ENCODE data around the gene MAGEA12. TPM values are rescaled to one million over a fixed set of nuclear protein-coding genes. Genes with fewer than 3 reads are reported as not detected.
"Not testable (repeated sequence)": the region's sequence is repeated elsewhere in the genome, so short reads cannot be mapped to it uniquely, and the experiment has no call there.

Gene MAGEA12, protein sequence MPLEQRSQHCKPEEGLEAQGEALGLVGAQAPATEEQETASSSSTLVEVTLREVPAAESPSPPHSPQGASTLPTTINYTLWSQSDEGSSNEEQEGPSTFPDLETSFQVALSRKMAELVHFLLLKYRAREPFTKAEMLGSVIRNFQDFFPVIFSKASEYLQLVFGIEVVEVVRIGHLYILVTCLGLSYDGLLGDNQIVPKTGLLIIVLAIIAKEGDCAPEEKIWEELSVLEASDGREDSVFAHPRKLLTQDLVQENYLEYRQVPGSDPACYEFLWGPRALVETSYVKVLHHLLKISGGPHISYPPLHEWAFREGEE
- not detected for total RNA-seq

DNA sequence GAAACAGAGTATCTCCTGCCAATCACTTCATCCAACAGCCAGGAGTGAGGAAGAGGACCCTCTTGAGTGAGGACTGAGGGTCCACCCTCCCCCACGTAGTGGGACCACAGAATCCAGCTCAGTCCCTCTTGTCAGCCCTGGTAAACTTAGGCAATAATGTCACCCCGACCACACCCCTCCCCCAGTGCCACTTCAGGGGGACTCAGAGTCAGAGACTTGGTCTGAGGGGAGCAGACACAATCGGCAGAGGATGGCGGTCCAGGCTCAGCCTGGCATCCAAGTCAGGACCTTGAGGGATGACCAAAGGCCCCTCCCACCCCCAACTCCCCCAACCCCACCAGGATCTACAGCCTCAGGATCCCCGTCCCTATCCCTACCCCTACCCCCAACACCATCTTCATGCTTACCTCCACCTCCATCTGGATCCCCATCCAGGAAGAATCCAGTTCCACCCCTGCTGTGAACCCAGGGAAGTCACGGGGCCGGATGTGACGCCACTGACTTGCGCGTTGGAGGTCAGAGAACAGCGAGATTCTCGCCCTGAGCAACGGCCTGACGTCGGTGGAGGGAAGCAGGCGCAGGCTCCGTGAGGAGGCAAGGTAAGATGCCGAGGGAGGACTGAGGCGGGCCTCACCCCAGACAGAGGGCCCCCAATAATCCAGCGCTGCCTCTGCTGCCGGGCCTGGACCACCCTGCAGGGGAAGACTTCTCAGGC lies at the start of gene MAGEA12, which contains the start of gene CSAG1:
Gene MAGEA12, plus strand, starts transcription at position 497 of the 715 bp plus-strand sequence. CDS start 2,405 bp downstream, outside the sequence.
Gene CSAG1, minus strand, starts transcription at position 461 of the 715 bp plus-strand sequence. CDS start 1,261 bp downstream, outside the sequence.
- DNase-seq: no peak

DNA sequence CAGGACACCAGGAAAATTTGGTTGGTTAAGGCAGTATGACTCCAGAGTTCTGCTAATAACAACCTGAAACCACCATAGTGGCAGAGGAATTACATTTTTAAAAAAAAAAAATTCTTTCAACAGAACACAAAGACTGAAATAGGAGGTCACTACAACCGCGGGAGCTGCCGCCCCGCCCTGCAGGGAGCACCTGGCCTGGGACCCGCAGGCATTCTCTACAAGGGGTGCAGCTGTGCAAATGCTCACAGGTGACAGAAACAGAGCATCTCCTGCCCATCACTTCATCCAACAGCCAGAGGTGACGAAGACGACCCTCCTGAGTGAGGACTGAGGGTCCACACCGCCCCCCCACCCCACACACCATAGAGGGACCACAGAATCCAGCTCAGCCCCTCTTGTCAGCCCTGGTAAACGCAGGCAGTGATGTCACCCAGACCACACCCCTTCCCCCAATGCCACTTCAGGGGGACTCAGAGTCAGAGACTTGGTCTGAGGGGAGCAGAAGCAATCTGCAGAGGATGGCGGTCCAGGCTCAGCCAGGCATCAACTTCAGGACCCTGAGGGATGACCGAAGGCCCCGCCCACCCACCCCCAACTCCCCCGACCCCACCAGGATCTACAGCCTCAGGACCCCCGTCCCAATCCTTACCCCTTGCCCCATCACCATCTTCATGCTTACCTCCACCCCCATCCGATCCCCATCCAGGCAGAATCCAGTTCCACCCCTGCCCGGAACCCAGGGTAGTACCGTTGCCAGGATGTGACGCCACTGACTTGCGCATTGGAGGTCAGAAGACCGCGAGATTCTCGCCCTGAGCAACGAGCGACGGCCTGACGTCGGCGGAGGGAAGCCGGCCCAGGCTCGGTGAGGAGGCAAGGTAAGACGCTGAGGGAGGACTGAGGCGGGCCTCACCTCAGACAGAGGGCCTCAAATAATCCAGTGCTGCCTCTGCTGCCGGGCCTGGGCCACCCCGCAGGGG lies 35.3 kb upstream of the MAGEA12 start, which contains the start of gene MAGEA3:
Gene MAGEA3, plus strand, starts transcription at position 843 of the 980 bp plus-strand sequence. CDS start 2,039 bp downstream, outside the sequence.
- DNase-seq: not testable (repeated sequence)

DNA sequence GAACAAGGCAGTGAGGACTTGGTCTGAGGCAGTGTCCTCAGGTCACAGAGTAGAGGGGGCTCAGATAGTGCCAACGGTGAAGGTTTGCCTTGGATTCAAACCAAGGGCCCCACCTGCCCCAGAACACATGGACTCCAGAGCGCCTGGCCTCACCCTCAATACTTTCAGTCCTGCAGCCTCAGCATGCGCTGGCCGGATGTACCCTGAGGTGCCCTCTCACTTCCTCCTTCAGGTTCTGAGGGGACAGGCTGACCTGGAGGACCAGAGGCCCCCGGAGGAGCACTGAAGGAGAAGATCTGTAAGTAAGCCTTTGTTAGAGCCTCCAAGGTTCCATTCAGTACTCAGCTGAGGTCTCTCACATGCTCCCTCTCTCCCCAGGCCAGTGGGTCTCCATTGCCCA lies 33.2 kb upstream of the MAGEA12 start:
- not testable (repeated sequence) for DNase-seq

DNA sequence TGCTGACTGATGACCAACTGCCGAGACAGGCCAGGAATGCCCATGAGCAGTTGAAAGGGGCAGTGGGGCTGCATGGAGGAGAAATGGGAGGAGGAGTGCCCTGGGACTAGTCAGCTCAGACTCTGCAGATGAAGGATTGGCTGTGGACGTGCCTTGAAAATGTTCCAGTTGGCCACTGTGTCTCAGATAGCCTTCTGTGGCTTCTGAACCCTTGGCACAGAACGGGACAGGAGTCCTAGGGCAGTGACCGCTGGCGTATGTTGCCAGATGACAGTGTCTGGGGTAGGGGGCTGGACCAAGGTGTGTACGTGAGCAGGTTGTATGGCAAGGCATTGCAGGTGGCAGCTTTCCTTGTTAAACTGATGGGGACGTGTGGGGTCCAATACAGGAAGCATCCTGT lies 27.1 kb upstream of the MAGEA12 start:
- DNase-seq: not testable (repeated sequence)

DNA sequence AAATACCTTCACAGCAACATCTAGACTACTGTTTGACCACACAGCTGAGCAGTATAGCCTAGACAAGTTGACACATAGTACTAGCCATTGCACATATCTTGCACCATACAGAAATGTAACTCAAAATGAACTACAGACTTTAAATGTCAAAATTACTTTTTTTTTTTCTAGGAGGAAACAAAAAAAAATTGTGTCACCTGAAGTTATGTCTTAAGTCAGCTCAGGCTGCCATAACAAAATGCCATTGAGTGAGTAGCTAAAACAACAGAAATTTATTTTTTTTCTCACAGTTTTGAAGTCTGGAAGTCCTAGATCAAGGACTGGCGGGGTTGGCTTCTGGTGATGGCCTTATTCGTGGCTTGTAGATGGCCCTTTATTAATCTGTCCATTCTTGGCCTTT lies 24.4 kb upstream of the MAGEA12 start, which contains the start of gene CSAG2:
Gene CSAG2, minus strand, starts transcription at position 101 of the 400 bp plus-strand sequence. CDS start 161 bp downstream, outside the sequence.
- not testable (repeated sequence) for DNase-seq

DNA sequence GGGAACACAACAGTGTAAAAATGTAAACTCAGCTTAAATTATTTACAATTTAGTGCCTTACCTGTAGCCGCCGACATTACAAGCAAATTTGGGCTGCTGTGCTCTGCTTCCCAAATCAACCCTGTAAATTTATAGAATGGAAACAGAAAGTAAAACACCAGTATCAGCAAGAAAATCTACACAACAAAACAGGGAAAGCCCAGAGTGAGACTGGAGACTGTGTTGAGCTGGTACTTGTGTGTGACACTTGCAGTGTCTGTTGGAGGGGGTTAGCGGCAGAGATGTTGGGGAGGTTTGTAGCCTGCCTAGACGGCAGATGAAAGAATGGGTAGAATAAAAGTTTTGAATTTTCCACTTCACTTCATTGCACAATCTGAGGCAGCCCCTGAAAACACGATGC lies 20.4 kb upstream of the MAGEA12 start:
- not testable (repeated sequence) for DNase-seq

DNA sequence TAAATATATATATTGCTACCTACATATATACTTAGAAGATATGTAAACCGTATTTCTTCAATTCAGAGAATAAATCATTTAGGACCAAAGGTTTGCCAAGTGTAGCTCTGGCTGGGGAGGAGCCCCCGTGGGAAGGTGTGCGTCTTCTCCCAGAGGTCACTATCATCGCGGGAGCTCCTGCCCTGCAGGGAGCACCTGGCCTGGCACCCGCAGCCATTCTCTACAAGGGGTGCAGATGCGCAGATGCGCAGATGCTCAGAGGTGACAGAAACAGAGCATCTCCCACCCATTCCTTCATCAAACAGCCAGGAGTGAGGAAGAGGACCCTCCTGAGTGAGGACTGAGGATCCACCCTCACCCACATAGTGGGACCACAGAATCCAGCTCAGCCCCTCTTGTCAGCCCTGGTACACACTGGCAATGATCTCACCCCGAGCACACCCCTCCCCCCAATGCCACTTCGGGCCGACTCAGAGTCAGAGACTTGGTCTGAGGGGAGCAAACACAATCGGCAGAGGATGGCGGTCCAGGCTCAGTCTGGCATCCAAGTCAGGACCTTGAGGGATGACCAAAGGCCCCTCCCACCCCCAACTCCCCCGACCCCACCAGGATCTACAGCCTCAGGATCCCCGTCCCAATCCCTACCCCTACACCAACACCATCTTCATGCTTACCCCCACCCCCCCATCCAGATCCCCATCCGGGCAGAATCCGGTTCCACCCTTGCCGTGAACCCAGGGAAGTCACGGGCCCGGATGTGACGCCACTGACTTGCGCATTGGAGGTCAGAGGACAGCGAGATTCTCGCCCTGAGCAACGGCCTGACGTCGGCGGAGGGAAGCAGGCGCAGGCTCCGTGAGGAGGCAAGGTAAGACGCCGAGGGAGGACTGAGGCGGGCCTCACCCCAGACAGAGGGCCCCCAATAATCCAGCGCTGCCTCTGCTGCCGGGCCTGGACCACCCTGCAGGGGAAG lies 19.5 kb upstream of the MAGEA12 start, which contains the start of gene MAGEA2B:
Gene MAGEA2B, plus strand, starts transcription at position 814 of the 973 bp plus-strand sequence. CDS start 2,479 bp downstream, outside the sequence.
- DNase-seq: not testable (repeated sequence)

DNA sequence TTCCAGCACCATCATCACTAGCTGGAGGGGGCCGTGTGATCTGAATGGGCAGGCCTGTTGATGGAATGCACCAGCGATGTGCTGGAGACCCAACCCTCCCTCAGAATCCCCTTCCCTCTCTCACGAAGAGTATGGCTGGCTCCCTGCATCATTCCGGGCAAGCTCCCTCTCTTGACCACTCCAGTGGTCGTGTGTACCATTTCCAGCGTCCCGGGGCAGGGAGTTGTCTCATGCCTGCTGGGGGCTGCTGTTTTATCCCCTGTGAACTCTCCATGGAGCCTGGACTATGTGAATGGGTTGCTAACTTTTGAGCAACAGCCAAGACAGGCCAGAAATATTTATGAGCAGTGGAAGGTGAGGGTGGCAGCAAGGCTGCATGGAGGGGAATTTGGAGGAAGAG lies 8.1 kb upstream of the MAGEA12 start:
- DNase-seq: no peak

DNA sequence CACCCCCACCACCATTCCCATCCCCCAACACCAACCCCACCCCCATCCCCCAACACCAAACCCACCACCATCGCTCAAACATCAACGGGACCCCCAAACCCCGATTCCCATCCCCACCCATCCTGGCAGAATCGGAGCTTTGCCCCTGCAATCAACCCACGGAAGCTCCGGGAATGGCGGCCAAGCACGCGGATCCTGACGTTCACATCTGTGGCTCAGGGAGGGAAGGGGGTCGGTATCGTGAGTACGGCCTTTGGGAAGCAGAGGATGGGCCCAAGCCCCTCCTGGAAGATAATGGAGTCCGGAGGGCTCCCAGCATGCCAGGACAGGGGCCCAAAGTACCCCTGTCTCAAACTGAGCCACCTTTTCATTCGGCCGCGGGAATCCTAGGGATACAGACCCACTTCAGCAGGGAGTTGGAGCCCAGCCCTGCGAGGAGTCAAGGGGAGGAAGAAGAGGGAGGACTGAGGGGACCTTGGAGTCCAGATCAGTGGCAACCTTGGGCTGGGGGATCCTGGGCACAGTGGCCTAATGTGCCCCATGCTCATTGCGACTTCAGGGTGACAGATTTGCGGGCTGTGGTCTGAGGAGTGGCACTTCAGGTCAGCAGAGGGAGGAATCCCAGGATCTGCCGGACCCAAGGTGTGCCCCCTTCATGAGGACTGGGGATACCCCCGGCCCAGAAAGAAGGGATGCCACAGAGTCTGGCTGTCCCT lies 744 bp downstream of the MAGEA12 start:
- not testable (repeated sequence) for DNase-seq

DNA sequence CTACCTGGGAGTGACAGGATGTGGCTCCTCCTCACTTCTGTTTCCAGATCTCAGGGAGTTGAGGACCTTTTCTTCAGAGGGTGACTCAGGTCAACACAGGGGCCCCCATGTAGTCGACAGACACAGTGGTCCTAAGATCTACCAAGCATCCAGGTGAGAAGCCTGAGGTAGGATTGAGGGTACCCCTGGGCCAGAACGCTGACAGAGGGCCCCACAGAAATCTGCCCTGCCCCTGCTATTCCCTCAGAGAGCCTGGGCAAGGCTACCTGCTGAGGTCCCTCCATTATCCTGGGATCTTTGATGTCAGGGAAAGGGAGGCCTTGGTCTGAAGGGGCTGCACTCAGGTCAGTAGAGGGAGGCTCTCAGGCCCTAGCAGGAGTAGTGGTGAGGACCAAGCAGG lies 1.5 kb downstream of the MAGEA12 start:
- no peak for DNase-seq

DNA sequence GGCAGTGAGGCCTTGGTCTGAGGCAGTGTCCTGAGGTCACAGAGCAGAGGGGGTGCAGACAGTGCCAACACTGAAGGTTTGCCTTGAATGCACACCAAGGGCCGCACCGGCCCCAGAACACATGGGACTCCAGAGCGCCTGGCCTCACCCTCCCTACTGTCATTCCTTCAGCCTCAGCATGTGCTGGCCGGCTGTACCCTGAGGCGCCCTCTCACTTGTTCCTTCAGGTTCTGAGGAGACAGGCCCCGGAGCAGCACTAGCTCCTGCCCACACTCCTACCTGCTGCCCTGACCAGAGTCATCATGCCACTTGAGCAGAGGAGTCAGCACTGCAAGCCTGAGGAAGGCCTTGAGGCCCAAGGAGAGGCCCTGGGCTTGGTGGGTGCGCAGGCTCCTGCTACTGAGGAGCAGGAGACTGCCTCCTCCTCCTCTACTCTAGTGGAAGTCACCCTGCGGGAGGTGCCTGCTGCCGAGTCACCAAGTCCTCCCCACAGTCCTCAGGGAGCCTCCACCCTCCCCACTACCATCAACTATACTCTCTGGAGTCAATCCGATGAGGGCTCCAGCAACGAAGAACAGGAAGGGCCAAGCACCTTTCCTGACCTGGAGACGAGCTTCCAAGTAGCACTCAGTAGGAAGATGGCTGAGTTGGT lies 2.4 kb downstream of the MAGEA12 start:
- no peak for DNase-seq

DNA sequence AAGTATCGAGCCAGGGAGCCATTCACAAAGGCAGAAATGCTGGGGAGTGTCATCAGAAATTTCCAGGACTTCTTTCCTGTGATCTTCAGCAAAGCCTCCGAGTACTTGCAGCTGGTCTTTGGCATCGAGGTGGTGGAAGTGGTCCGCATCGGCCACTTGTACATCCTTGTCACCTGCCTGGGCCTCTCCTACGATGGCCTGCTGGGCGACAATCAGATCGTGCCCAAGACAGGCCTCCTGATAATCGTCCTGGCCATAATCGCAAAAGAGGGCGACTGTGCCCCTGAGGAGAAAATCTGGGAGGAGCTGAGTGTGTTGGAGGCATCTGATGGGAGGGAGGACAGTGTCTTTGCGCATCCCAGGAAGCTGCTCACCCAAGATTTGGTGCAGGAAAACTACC lies 3.0 kb downstream of the MAGEA12 start:
- not testable (repeated sequence) for DNase-seq

DNA sequence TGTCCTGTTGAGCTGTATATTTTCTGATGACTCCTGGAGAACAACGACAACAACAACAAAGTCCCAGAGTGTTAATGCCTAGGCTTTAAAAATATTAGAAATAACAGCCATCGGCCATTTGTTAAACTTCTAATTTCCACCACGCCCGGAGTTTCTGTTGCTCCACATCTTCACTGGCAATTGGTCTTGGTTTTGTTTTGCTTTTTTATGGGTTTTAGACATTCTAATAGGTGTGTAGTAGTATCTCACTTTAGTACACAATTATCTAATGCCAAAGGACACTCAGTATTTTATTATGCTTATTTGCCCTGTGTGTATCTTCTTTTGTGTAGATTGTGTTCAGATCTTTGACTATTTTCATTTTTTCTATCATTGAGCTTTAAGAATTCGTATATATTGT lies 5.0 kb downstream of the MAGEA12 start:
- no peak for DNase-seq

DNA sequence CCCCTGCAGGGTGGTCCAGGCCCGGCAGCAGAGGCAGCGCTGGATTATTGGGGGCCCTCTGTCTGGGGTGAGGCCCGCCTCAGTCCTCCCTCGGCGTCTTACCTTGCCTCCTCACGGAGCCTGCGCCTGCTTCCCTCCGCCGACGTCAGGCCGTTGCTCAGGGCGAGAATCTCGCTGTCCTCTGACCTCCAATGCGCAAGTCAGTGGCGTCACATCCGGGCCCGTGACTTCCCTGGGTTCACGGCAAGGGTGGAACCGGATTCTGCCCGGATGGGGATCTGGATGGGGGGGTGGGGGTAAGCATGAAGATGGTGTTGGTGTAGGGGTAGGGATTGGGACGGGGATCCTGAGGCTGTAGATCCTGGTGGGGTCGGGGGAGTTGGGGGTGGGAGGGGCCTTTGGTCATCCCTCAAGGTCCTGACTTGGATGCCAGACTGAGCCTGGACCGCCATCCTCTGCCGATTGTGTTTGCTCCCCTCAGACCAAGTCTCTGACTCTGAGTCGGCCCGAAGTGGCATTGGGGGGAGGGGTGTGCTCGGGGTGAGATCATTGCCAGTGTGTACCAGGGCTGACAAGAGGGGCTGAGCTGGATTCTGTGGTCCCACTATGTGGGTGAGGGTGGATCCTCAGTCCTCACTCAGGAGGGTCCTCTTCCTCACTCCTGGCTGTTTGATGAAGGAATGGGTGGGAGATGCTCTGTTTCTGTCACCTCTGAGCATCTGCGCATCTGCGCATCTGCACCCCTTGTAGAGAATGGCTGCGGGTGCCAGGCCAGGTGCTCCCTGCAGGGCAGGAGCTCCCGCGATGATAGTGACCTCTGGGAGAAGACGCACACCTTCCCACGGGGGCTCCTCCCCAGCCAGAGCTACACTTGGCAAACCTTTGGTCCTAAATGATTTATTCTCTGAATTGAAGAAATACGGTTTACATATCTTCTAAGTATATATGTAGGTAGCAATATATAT lies 20.4 kb downstream of the MAGEA12 start, which contains the start of gene MAGEA2:
Gene MAGEA2, minus strand, starts transcription at position 157 of the 965 bp plus-strand sequence. CDS start 2,479 bp downstream, outside the sequence.
- DNase-seq: not testable (repeated sequence)

DNA sequence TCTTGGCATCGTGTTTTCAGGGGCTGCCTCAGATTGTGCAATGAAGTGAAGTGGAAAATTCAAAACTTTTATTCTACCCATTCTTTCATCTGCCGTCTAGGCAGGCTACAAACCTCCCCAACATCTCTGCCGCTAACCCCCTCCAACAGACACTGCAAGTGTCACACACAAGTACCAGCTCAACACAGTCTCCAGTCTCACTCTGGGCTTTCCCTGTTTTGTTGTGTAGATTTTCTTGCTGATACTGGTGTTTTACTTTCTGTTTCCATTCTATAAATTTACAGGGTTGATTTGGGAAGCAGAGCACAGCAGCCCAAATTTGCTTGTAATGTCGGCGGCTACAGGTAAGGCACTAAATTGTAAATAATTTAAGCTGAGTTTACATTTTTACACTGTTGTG lies 21.3 kb downstream of the MAGEA12 start:
- not testable (repeated sequence) for DNase-seq

DNA sequence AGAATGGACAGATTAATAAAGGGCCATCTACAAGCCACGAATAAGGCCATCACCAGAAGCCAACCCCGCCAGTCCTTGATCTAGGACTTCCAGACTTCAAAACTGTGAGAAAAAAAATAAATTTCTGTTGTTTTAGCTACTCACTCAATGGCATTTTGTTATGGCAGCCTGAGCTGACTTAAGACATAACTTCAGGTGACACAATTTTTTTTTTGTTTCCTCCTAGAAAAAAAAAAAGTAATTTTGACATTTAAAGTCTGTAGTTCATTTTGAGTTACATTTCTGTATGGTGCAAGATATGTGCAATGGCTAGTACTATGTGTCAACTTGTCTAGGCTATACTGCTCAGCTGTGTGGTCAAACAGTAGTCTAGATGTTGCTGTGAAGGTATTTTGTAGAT lies 25.4 kb downstream of the MAGEA12 start, which contains the start of gene CSAG3:
Gene CSAG3, plus strand, starts transcription at position 301 of the 400 bp plus-strand sequence.
- not testable (repeated sequence) for DNase-seq

DNA sequence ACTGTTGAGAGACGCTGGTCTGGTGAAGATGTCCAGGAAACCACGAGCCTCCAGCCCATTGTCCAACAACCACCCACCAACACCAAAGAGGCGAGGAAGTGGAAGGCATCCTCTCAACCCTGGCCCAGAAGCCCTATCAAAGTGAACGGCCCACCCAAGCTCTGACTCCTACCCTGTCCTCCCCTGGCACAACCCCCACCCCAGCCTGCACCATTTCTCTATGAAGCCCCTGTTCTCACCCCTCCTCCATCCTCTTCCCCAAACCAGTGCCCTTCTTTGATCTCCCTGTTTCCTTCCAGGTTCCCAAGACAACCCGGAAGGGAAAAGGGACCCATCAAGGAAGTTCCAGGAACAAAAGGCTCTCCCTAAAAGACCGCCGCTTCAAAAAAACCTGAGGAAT lies 26.0 kb downstream of the MAGEA12 start:
- not testable (repeated sequence) for DNase-seq

DNA sequence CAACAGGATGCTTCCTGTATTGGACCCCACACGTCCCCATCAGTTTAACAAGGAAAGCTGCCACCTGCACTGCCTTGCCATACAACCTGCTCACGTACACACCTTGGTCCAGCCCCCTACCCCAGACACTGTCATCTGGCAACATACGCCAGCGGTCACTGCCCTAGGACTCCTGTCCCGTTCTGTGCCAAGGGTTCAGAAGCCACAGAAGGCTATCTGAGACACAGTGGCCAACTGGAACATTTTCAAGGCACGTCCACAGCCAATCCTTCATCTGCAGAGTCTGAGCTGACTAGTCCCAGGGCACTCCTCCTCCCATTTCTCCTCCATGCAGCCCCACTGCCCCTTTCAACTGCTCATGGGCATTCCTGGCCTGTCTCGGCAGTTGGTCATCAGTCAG lies 28.0 kb downstream of the MAGEA12 start:
- not testable (repeated sequence) for DNase-seq
